Measurements from ENCODE around the gene THSD7A.

Gene THSD7A

DNA sequence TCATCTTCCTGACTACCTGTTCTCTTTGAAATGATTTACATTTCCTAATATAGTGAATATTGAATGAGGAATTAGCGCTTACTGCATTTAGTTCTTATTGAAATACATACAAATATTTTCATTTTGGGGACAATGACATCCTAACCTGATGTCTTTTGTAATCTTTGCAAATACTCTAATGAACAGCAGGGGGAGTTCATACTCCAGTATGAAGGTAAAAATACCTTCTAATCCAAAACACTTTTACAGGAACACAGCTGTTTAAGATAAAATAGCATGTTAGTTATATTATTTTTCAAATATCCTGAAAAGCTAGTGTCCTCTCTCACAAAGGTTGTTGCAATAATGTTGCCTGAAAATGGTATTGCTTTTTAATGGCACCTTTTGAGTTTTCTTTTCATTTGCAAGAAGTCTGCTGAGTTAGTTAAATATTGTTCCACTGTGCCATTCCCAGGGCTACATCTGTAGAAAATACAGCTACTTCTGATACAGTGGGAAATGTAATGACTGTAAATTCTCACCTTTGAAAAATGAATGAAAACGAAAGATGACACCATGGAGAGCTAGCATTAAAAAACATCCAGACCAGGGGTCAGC lies 458.4 kb downstream of the THSD7A start:
- Mint-ChIP-seq H3K9me3 (no peaks in the 10 kb centered on the region), H3K36me3 (ENCODE audit: low read depth) (no peaks in the 10 kb centered on the region), H3K4me1 (ENCODE audit: low read depth) (no peaks in the 10 kb centered on the region), H3K4me3 (no peak overlapping the region), H3K27ac (no peak overlapping the region), H3K27me3 (no peaks in the 10 kb centered on the region)

DNA sequence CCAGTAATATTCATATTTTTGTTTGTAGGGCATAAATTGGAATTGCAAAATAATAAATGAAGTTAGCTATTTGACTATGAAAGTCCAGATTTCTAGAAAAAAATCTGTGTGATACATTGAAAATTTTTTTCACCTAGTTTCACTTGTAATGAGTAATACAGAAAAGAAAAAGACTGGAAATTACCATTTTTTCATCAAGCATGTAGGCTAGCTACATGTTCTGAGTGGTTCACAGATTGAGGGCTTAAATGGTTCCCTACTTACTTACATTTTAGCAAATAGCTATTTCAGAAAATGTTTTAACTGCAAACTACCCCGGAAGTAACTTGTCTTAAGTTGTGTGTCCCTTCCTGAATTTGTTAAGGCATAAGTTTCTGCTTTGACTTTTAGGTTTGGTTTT lies 462.3 kb downstream of the THSD7A start:
- H3K36me3 Mint-ChIP-seq (ENCODE audit: low read depth) = no peaks in the 10 kb centered on the region

DNA sequence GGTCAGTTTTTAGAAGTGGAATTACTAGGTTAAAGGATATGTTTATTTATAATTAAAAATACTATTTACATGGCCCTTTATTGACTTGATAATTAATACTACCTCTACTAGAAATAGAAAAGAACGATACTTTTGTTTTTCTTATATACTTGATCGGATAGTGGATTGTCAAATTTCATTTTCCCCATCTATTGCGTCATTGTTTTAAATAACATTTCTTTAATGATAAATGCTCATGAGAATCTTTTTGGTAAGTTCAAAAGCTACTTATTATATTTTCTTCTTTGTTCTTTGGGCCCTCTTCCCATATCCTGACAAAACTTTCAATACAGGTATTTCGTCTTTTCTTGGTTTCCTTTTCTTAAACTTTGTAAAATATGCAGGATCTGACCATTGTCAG lies 465.9 kb downstream of the THSD7A start:
- H3K4me3 Mint-ChIP-seq = no peak overlapping the region
- no peak overlapping the region for H3K27ac Mint-ChIP-seq
- no peaks in the 10 kb centered on the region for H3K4me1 Mint-ChIP-seq (ENCODE audit: low read depth)
- no peaks in the 10 kb centered on the region for H3K9me3 Mint-ChIP-seq
- H3K36me3 Mint-ChIP-seq (ENCODE audit: low read depth) = no peaks in the 10 kb centered on the region
- peaks cover 3% of the 10 kb centered on the region for H3K27me3 Mint-ChIP-seq

More for the DNA sequence above, 462.3 kb downstream of the THSD7A start:
- H3K27me3 Mint-ChIP-seq = peaks cover 3% of the 10 kb centered on the region
- H3K27ac Mint-ChIP-seq = no peak overlapping the region
- H3K4me1 Mint-ChIP-seq (ENCODE audit: low read depth) = no peaks in the 10 kb centered on the region
- H3K4me3 Mint-ChIP-seq = no peak overlapping the region
- H3K9me3 Mint-ChIP-seq = no peaks in the 10 kb centered on the region

DNA sequence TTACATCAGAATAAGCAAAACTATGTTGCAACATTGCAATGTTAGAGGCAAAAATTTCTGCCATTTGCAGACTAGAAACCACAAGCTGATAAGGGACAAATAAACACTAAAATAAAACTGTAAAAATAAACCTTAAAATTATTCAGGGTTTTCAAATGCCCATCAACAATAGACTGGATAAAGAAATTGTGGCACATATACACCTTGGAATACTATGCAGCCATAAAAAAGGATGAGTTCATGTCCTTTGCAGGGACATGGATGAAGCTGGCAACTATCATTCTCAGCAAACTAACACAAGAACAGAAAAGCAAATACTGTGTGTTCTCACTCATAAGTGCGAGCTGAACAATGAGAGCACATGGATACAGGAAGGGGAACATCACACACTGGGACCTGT lies 473.4 kb downstream of the THSD7A start:
- H3K27me3 Mint-ChIP-seq = peaks cover 8% of the 10 kb centered on the region
- no peak overlapping the region for H3K27ac Mint-ChIP-seq
- no peak overlapping the region for H3K4me3 Mint-ChIP-seq
- H3K4me1 Mint-ChIP-seq (ENCODE audit: low read depth) = no peaks in the 10 kb centered on the region
- peaks cover 3% of the 10 kb centered on the region for H3K9me3 Mint-ChIP-seq
- H3K36me3 Mint-ChIP-seq (ENCODE audit: low read depth) = no peaks in the 10 kb centered on the region

DNA sequence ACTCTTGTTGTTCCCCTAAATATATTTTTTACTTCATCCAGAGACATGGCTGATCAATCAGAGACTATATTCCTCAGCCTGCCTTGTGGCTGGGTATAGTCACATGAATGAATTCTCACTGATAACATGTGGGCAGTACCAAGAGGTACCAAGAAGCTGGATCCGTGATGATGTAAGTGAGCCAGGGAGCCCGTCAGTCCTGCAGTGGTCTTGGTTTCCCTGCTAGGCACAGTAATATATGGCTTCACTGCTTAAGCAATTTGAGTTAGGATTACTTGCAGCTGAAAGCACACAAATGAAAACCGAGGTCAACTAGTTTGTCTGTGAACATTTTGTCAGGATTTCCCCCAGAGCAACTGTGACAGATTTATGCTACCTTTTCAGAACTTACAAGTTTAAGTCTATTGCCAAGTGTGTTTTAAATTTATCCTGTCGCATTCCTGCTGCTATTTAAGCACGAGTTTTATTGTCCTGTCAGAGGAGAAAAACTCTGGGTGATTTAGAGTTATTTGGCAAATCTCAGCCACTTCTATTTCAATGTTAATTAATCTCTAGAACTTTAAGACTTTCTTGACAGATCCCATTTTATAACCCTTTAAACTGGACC lies 476.5 kb downstream of the THSD7A start:
- Mint-ChIP-seq H3K27me3 (peaks cover 11% of the 10 kb centered on the region), H3K4me1 (ENCODE audit: low read depth) (no peaks in the 10 kb centered on the region), H3K9me3 (peaks cover 3% of the 10 kb centered on the region), H3K27ac (no peak overlapping the region), H3K4me3 (no peak overlapping the region), H3K36me3 (ENCODE audit: low read depth) (no peaks in the 10 kb centered on the region)

DNA sequence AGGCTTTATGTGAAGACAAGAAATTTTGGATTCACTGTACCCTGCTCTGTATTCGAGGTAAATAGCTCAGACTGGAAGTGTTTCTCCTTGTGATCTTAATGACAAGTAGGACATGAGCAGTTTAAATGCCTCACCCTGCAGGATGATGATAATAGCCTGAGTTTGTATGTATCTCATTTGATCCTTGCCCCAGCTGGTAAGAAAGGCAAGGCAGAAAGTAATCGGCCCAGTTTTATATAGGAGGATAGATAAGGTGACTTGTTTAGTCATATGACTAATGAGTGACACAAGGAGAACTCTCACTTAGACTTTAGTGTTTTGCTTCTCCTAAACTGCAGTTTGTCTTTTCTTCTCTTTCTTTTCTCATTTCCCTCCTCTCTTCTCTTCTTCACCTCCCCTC lies 485.7 kb downstream of the THSD7A start:
- no peaks in the 10 kb centered on the region for H3K36me3 Mint-ChIP-seq (ENCODE audit: low read depth)
- no peak overlapping the region for H3K27ac Mint-ChIP-seq
- peaks cover 4% of the 10 kb centered on the region for H3K4me1 Mint-ChIP-seq (ENCODE audit: low read depth)
- no peaks in the 10 kb centered on the region for H3K9me3 Mint-ChIP-seq
- H3K27me3 Mint-ChIP-seq = peaks cover 12% of the 10 kb centered on the region
- no peak overlapping the region for H3K4me3 Mint-ChIP-seq

DNA sequence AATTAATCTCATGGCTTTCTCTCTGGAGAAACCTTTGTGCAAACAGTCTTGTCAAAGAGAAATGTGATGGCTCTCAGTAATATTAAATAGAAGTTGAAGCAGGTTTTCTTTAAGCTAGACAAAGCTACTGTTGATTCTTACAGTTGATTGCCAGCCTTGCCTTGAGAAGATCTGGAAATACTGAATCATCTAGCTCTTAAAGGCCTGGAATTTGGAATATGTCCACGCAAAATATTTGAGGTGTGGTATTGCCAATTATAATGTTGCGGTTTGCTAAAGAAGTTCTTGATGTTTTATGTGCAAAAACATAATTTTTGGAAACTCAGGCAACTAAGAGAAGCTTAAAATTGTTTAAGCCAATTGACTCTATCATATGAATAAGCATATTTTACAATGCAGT lies 486.4 kb downstream of the THSD7A start:
- Mint-ChIP-seq H3K27me3 (peaks cover 12% of the 10 kb centered on the region), H3K4me3 (no peak overlapping the region), H3K4me1 (ENCODE audit: low read depth) (peaks cover 4% of the 10 kb centered on the region), H3K9me3 (no peaks in the 10 kb centered on the region), H3K36me3 (ENCODE audit: low read depth) (no peaks in the 10 kb centered on the region), H3K27ac (no peak overlapping the region)

DNA sequence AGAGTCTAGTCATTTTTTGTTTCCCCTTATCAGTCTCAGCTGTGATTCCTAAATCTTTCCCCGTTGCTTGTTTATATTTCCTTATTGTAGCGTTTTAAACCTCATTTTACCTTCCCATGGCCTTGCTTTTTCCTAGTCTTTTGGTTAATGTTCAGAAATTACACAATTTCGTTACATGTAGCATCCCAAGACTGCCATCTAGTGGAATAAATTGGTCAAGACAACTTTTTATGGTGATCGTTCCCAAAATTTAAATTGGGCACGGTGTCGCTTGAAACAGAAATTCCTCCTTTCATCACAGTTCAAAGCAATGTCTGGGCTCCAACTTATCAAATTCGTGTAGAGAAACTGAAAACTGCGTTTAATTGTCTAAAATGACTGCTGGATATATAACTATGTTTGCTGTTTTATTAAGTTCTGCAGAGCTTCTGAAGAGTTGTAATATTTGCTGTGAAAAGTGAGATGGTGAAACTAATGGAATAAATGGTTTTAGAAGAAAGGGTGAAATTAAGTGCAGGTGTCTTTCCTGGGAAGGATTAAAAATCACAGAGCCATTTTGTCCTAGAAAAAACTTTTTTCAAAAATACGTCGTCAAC lies 488.1 kb downstream of the THSD7A start:
- Mint-ChIP-seq H3K36me3 (ENCODE audit: low read depth) (no peaks in the 10 kb centered on the region), H3K27ac (no peak overlapping the region), H3K4me3 (no peak overlapping the region), H3K27me3 (peaks cover 12% of the 10 kb centered on the region), H3K4me1 (ENCODE audit: low read depth) (peaks cover 4% of the 10 kb centered on the region), H3K9me3 (no peaks in the 10 kb centered on the region)

DNA sequence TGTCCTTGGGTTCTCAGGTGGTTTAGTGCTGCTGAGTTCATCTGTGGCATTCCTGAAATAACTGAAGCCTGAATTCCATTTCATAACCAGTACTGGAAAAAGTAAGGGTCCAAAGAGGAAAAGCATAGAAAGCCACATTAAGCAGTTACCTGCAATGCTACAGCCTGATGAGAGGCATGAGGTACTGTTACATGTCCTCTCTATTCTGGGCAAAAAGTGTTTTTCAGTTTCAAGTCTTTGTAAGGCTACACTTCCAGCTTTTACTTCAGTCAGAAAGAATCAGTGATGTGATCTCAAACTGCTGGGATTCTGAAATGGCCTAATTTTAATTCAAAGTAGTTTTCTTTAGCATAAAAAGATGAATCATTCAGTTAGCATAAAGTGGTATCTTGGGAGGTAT lies 488.9 kb downstream of the THSD7A start:
- Mint-ChIP-seq H3K4me3 (no peak overlapping the region), H3K27ac (no peak overlapping the region)

DNA sequence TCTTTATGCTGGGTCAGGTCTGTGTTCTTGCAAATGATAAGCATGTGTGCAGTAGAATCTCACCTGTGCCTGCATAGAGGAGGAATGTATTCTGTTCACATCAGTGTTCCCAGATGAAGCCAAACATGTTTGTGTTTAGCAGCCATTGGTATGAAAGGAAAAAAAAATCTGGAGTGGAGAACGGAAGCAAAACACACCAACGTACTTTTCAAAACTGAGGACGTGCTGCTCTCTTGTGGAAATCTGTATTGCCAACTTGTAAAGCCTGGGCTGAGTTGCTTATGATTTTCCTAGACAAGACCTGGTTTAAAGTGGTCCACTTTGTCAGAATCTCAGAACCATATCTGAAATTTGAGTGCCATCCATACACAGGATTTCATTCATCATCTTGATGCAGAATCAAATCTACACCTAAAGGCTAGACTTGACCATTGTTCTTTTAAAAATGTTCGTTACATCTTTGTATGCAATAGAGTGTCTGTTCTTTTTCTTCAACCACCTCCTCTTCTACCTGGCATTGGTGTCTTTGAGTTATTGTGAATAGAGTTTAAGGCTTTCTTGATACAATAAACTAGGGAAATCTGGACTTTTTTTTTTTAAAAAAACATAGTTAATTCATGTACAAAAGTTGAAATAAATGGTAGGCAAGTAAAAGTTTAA lies 490.6 kb downstream of the THSD7A start:
- Mint-ChIP-seq H3K4me1 (ENCODE audit: low read depth) (peaks cover 4% of the 10 kb centered on the region), H3K4me3 (no peak overlapping the region), H3K36me3 (ENCODE audit: low read depth) (no peaks in the 10 kb centered on the region), H3K9me3 (no peaks in the 10 kb centered on the region), H3K27me3 (peaks cover 9% of the 10 kb centered on the region), H3K27ac (no peak overlapping the region)

More for the DNA sequence above, 488.9 kb downstream of the THSD7A start:
- H3K9me3 Mint-ChIP-seq = no peaks in the 10 kb centered on the region
- H3K4me1 Mint-ChIP-seq (ENCODE audit: low read depth) = peaks cover 4% of the 10 kb centered on the region
- H3K36me3 Mint-ChIP-seq (ENCODE audit: low read depth) = no peaks in the 10 kb centered on the region
- peaks cover 12% of the 10 kb centered on the region for H3K27me3 Mint-ChIP-seq

DNA sequence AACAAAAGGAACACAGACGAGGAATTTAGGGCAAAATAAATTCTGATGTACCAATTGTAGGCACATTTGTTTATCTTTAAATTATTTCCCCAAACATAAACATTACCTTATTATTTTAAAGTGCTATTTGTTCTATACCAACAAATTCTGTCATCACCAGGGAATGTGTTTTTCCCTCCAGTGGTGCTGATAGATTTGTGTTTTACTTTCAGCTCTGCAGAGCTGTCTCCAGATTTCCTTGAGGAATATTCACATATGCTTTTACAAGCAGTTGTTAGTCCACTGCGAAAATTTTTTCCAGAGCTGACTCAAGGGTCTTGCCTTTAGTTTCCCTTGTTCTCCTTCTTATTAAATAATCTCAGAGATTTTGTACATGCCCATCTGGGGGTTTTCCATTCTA lies 495.6 kb downstream of the THSD7A start:
- Mint-ChIP-seq H3K9me3 (peaks cover 3% of the 10 kb centered on the region), H3K27ac (no peak overlapping the region), H3K4me1 (ENCODE audit: low read depth) (no peaks in the 10 kb centered on the region)

DNA sequence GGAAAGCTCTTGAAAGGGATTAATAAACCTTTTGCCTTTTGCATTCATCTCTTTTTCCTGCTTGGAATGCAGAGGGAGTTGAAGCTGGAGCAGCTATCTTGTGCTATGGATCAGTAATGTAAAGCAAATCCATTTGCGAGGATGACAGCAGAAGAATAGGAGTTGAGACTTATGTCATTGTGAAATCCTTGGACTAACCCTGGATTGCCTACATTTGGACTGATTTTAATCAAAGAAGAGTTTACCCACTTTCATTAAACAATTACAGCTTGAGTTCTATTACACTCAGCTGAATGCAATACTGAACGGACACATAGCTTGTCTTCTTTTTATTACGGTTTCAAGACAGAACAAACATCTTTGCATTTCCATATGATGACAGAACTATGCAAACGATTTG lies 496.1 kb downstream of the THSD7A start:
- H3K9me3 Mint-ChIP-seq = peaks cover 3% of the 10 kb centered on the region
- H3K27me3 Mint-ChIP-seq = no peaks in the 10 kb centered on the region
- H3K27ac Mint-ChIP-seq = no peak overlapping the region
- no peaks in the 10 kb centered on the region for H3K4me1 Mint-ChIP-seq (ENCODE audit: low read depth)
- H3K36me3 Mint-ChIP-seq (ENCODE audit: low read depth) = no peaks in the 10 kb centered on the region
- no peak overlapping the region for H3K4me3 Mint-ChIP-seq

More for the DNA sequence above, 495.6 kb downstream of the THSD7A start:
- Mint-ChIP-seq H3K27me3 (no peaks in the 10 kb centered on the region), H3K36me3 (ENCODE audit: low read depth) (no peaks in the 10 kb centered on the region), H3K4me3 (no peak overlapping the region)

DNA sequence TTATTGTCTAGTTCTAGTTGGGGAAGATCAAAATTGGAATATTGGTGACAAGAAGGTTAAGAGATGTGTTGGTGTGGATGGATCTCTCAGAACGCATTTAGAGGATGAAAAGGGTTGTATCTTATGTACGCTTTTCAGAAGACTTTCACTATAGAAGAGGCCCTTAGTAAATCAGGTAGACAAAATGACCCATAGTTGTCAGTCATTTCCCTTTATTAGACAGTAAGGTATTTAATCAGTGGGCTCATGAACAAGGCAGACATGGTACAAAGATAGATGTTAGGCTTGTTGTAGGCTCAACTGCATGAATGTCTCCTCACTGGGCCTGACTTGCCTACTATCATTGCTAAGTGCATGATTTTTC lies 499.2 kb downstream of the THSD7A start:
- Mint-ChIP-seq H3K4me1 (ENCODE audit: low read depth) (no peaks in the 10 kb centered on the region), H3K36me3 (ENCODE audit: low read depth) (no peaks in the 10 kb centered on the region), H3K9me3 (peaks cover 3% of the 10 kb centered on the region), H3K27me3 (no peaks in the 10 kb centered on the region), H3K27ac (no peak overlapping the region), H3K4me3 (no peak overlapping the region)

DNA sequence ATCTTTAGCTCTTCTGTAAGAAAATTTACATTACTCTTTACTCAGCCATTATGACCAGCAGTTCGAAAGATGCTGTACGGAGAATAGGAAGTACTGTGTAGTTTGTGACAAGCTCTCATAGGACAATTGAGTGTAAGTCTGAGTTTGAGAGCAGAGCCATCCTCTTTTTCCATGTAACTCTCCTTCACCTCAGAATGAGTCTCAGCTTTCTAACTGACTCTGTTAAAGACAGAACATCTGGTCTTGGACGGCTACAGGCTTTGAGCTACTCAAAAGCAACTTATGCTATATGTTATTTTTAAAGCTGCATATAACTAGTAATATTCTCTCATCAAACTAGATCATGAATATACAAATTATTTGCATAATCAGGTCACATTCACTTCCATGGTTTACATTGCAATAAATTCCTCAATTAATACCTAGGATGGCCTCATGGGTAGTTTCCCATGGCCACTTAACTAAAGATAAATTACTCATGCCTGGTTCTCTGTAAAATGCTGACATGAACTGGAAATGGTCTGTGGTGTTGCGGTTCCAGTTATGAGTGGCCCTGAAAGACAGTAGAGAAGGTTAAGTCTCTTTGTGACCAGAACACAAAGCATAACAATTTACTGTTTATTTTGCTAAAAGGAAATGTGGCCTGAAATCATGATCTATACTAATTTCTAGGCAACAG lies 499.7 kb downstream of the THSD7A start:
- Mint-ChIP-seq H3K4me3 (no peak overlapping the region), H3K27me3 (no peaks in the 10 kb centered on the region), H3K27ac (no peak overlapping the region), H3K9me3 (peaks cover 3% of the 10 kb centered on the region), H3K36me3 (ENCODE audit: low read depth) (no peaks in the 10 kb centered on the region), H3K4me1 (ENCODE audit: low read depth) (no peaks in the 10 kb centered on the region)

Data from stimulated activated naive CD8-positive, alpha-beta T cell treated with anti-CD3 and anti-CD28 coated beads, Interleukin-15, Interleukin-2, amounts not matched to agents 100 ng/mL and 50 ng/mL, for 24 hours (primary cell).